DMS153 treated with DMSO at 0.1 percent for 48 hours (cell line): Measurements from ENCODE around the gene KNDC1.

Source experiments
- DNase-seq: peaks from one replicate; lab custom pipeline; 2025; ENCODE audit not compliant: unreplicated experiment; lab: John Stamatoyannopoulos, UW

KNDC1 gene

GRCh38 chr10:133270773-133271297 is 110.8 kb downstream of the KNDC1 start:
- DNase-seq, result no peak

- no peak for DNase-seq
Observed at GRCh38 chr10:133271521-133272300, 111.7 kb downstream of the KNDC1 start.

- no peak for DNase-seq
Observed at GRCh38 chr10:133272301-133272963, 112.4 kb downstream of the KNDC1 start.

- no peak for DNase-seq
Observed at GRCh38 chr10:133272964-133273420, 113.0 kb downstream of the KNDC1 start.

GRCh38 chr10:133273534-133274143 is 113.6 kb downstream of the KNDC1 start:
- no peak for DNase-seq

GRCh38 chr10:133274751-133275683 is 115.0 kb downstream of the KNDC1 start:
- DNase-seq, result no peak

- no peak for DNase-seq
Observed at GRCh38 chr10:133275684-133276092, 115.7 kb downstream of the KNDC1 start.
